Activated T-cell treated with anti-CD3 and anti-CD28 coated beads, Interleukin-2, amount 50 U/mL, for 48 hours (primary cell): ENCODE measurements around the gene MOB1A.
"Not testable (repeated sequence)": the region's sequence is repeated elsewhere in the genome, so short reads cannot be mapped to it uniquely, and the experiment has no call there.

ENCODE experiments used
- DNase-seq, 2 experiments: peaks; one replicate each; pipeline ENCODE4 v3.0.0-alpha.2; 2020

Gene MOB1A

GRCh38 chr2:74198461-74199274, 20.0 kb upstream of the MOB1A start, which contains the start of gene MTHFD2:
Gene MTHFD2, plus strand, starts transcription at chr2:74198615. Its CDS starts 27 bp downstream, at chr2:74198642.
- peak; percentile 93 to 95 for DNase-seq

- no peak for DNase-seq
Observed at GRCh38 chr2:74198023-74198460, 19.4 kb upstream of the MOB1A start.

GRCh38 chr2:74197049-74197448, 18.4 kb upstream of the MOB1A start:
- no peak for DNase-seq

GRCh38 chr2:74194799-74195198, 16.1 kb upstream of the MOB1A start:
- no peak for DNase-seq

- no peak for DNase-seq
Observed at GRCh38 chr2:74191596-74192380, 13.1 kb upstream of the MOB1A start.

GRCh38 chr2:74188696-74189095, 10.0 kb upstream of the MOB1A start:
- DNase-seq: no peak

- DNase-seq: no peak
Observed at GRCh38 chr2:74188018-74188601, 9.4 kb upstream of the MOB1A start.

- DNase-seq: not testable (repeated sequence)
Observed at GRCh38 chr2:74186706-74187105, 8.0 kb upstream of the MOB1A start.

GRCh38 chr2:74186038-74186437, 7.4 kb upstream of the MOB1A start:
- peak; percentile 47 to 55 for DNase-seq

- no peak for DNase-seq
Observed at GRCh38 chr2:74183878-74184277, 5.2 kb upstream of the MOB1A start.

GRCh38 chr2:74181739-74182138, 3.1 kb upstream of the MOB1A start:
- DNase-seq: no peak

GRCh38 chr2:74179063-74179865, 585 bp upstream of the MOB1A start:
- peak in 1 of 2 experiments; percentile 48 for DNase-seq

- DNase-seq: no peak
Observed at GRCh38 chr2:74177696-74178095, 983 bp downstream of the MOB1A start.

- no peak for DNase-seq
Observed at GRCh38 chr2:74174909-74175308, 3.8 kb downstream of the MOB1A start.

- no peak for DNase-seq
Observed at GRCh38 chr2:74168739-74169138, 9.9 kb downstream of the MOB1A start.

GRCh38 chr2:74164761-74165160, 13.9 kb downstream of the MOB1A start:
- no peak for DNase-seq

GRCh38 chr2:74162951-74163350, 15.7 kb downstream of the MOB1A start:
- no peak for DNase-seq

- no peak for DNase-seq
Observed at GRCh38 chr2:74155830-74156229, 22.8 kb downstream of the MOB1A start.

GRCh38 chr2:74152954-74153353, 25.7 kb downstream of the MOB1A start:
- no peak for DNase-seq

- no peak for DNase-seq
Observed at GRCh38 chr2:74149570-74150319, 28.9 kb downstream of the MOB1A start.

GRCh38 chr2:74149247-74149525, 29.5 kb downstream of the MOB1A start:
- DNase-seq: no peak
